ENCODE data around the gene YARS1.

GRCh38 chr1:32864375-32865019 is 47.3 kb upstream of the YARS1 start:
- TF ChIP-seq CTCF (IDR thresholded peaks at IDR 0.05) (no peak), POLR2A (IDR thresholded peaks at IDR 0.05) (no peak)

Measured in lower leg skin (tissue), 3 donors.